OCI-LY1 (cell line): ENCODE results near the gene PRKAR1A.

Experiments used
- H2AFZ ChIP-seq: fragments of 200-600 bp; sonication (generic), shearing (Covaris generic); 2 replicates; pipeline ENCODE4 v1.6.0; 2014; ENCODE audit warnings: antibody characterized with exemption, mild to moderate bottlenecking, low read length
- H3F3A ChIP-seq: fragments of 200-600 bp; sonication (generic), shearing (Covaris generic); 2 replicates; pipeline ENCODE4 v1.6.0; 2014; ENCODE audit warnings: mild to moderate bottlenecking, antibody characterized with exemption, low read length, moderate library complexity; ENCODE audit not compliant: insufficient read depth
- H3K27ac ChIP-seq: fragments of 200-600 bp; sonication (generic); 2 replicates; pipeline ENCODE4 v1.5.1; 2014; ENCODE audit warnings: low read length, mixed run types, mild to moderate bottlenecking, low read depth; ENCODE audit not compliant: poor library complexity, severe bottlenecking
- H3K27me3 ChIP-seq: fragments of 200-600 bp; sonication (generic); 2 replicates; pipeline ENCODE4 v1.6.0; 2014; ENCODE audit warnings: antibody characterized with exemption, mild to moderate bottlenecking, low read length, moderate library complexity; ENCODE audit not compliant: insufficient read depth
- H3K36me3 ChIP-seq: fragments of 200-600 bp; sonication (generic); 2 replicates; pipeline ENCODE4 v1.6.1; 2014; ENCODE audit warnings: mild to moderate bottlenecking, antibody characterized with exemption, low read length, moderate library complexity, mixed read lengths; ENCODE audit not compliant: insufficient read depth
- H3K4me1 ChIP-seq: fragments of 200-600 bp; sonication (generic); 2 replicates; pipeline ENCODE4 v1.5.1; 2014; ENCODE audit warnings: mild to moderate bottlenecking, low read length, moderate library complexity; ENCODE audit not compliant: insufficient read depth, severe bottlenecking
- H3K4me2 ChIP-seq: fragments of 200-600 bp; sonication (generic), shearing (Covaris generic); 2 replicates; pipeline ENCODE4 v1.6.1; 2014; ENCODE audit warnings: low read length
- H3K4me3 ChIP-seq: fragments of 200-600 bp; sonication (generic); 2 replicates; pipeline ENCODE4 v1.5.1; 2014; ENCODE audit warnings: low read length, low read depth, mild to moderate bottlenecking, mixed read lengths; ENCODE audit not compliant: poor library complexity, severe bottlenecking
- H3K79me2 ChIP-seq: fragments of 200-600 bp; shearing (Covaris generic); 2 replicates; pipeline ENCODE4 v1.6.1; 2016; ENCODE audit warnings: mixed run types, low read length, mixed read lengths; ENCODE audit not compliant: insufficient read depth
- H3K9ac ChIP-seq: fragments of 200-600 bp; sonication (generic), shearing (Covaris generic); 2 replicates; pipeline ENCODE4 v1.6.1; 2014; ENCODE audit warnings: mild to moderate bottlenecking, low read length, mixed read lengths
- H3K9me2 ChIP-seq: fragments of 200-600 bp; sonication (generic), shearing (Covaris generic); 2 replicates; pipeline ENCODE4 v1.6.1; 2014; ENCODE audit warnings: low read depth, mild to moderate bottlenecking, low read length, mixed read lengths
- H3K9me3 ChIP-seq: fragments of 200-600 bp; shearing (Covaris generic); 2 replicates; pipeline ENCODE4 v1.6.1; 2014; ENCODE audit warnings: low read length, mixed read lengths
- H4K20me1 ChIP-seq: fragments of 200-600 bp; sonication (generic), shearing (Covaris generic); 2 replicates; pipeline ENCODE4 v1.6.0; 2016; ENCODE audit warnings: mild to moderate bottlenecking, low read length; ENCODE audit not compliant: insufficient read depth
- EZH2 ChIP-seq: fragments of 200-600 bp; sonication (generic), shearing (Covaris generic); IDR thresholded peaks from 2 replicates; pipeline ENCODE4 v1.8.0; 2017; ENCODE audit warnings: borderline replicate concordance, mixed run types, mild to moderate bottlenecking, antibody characterized with exemption, low read length, moderate library complexity, mixed read lengths
- TF ChIP-seq, protein P1 (sequence below): fragments of 200-600 bp; sonication (generic), shearing (Covaris generic); IDR thresholded peaks from 2 replicates; pipeline ENCODE4 v1.5.1; 2017; ENCODE audit warnings: mild to moderate bottlenecking, antibody characterized with exemption, low read length, moderate library complexity, mixed read lengths

The PRKAR1A gene

DNA sequence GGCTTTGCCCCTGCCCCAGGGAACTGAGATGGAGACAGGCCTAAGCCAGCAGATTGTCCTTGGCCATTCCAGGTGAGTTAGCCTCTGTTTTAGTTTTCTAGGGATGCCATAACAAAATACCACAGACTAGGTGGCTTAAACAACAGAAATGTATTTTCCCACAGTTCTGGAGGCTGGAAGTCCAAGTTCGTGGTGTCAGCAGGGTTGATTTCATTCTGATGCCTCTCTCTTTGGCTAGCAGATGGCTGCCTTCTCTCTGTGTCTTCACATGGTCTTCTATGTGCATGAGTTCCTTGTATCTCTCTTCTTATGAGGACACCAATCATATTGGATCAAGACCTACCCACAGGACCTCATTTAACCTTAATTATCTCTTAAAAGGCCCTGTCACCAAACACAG lies 76.1 kb downstream of the PRKAR1A start:
- Histone ChIP-seq H3K27me3 (peaks cover 9% of the 10 kb centered on the region), H3F3A (no peaks in the 10 kb centered on the region), H3K27ac (no peak overlapping the region), H3K4me3 (no peak overlapping the region), H3K9me2 (no peaks in the 10 kb centered on the region), H3K4me1 (no peaks in the 10 kb centered on the region), H3K79me2 (no peaks in the 10 kb centered on the region), H3K4me2 (no peak overlapping the region), H2AFZ (no peak overlapping the region), H3K9ac (no peak overlapping the region), H3K36me3 (no peaks in the 10 kb centered on the region; the same call in 1 of the 2 replicates), H3K9me3 (no peaks in the 10 kb centered on the region), H4K20me1 (no peaks in the 10 kb centered on the region)
- TF ChIP-seq, protein P1, sequence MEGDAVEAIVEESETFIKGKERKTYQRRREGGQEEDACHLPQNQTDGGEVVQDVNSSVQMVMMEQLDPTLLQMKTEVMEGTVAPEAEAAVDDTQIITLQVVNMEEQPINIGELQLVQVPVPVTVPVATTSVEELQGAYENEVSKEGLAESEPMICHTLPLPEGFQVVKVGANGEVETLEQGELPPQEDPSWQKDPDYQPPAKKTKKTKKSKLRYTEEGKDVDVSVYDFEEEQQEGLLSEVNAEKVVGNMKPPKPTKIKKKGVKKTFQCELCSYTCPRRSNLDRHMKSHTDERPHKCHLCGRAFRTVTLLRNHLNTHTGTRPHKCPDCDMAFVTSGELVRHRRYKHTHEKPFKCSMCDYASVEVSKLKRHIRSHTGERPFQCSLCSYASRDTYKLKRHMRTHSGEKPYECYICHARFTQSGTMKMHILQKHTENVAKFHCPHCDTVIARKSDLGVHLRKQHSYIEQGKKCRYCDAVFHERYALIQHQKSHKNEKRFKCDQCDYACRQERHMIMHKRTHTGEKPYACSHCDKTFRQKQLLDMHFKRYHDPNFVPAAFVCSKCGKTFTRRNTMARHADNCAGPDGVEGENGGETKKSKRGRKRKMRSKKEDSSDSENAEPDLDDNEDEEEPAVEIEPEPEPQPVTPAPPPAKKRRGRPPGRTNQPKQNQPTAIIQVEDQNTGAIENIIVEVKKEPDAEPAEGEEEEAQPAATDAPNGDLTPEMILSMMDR: no peak
- TF ChIP-seq EZH2: no peak

DNA sequence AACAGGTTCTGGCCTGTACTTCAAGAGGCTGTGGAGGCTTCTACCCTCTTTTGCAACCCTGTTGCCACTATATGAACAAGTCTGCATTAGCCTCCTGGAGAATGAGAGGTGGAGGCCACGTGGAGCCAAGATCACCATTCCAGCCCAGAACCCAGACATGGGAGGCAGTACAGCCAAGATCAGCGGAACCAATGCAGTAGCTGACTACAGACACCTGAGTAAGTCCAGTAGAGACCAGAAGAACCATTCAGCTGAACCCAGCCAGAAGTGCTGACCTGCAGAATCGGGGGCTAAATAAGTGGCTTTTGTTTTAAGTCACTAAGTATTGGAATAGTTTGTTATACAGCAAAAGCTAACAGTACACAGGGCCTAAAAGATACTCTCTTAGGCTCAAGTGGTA lies 76.9 kb downstream of the PRKAR1A start:
- no peak overlapping the region for H2AFZ ChIP-seq
- H3K27ac ChIP-seq: no peak overlapping the region
- TF ChIP-seq, protein P1: no peak
- no peak for TF ChIP-seq EZH2

DNA sequence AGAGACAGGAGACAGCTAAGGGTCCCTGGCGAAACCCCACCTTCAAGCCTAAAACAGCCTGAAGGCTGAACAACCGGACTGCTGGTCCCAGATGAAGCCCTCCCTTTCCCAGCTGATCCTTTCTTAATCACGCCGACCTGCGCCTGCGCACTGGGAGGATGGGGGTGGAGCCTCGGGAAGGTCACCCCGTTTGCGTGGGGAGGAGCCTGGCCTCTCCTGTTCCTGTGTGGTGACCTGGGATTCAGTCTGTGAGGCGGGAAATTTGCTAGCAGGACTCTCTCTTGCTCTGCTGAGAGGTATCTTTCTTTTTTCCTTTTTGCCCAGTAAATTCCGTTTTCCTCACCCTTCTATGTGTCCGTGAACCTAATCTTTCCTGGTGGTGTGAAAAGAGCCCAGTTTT lies 79.4 kb downstream of the PRKAR1A start:
- H3K4me3 ChIP-seq: no peak overlapping the region
- no peaks in the 10 kb centered on the region for H3K9me2 ChIP-seq
- TF ChIP-seq, protein P1: no peak
- TF ChIP-seq EZH2: no peak
- H3K4me1 ChIP-seq: no peaks in the 10 kb centered on the region
- H3K79me2 ChIP-seq: no peaks in the 10 kb centered on the region
- peaks cover 5% of the 10 kb centered on the region; the same call in 1 of the 2 replicates for H3K27me3 ChIP-seq
- no peaks in the 10 kb centered on the region for H3F3A ChIP-seq
- H3K4me2 ChIP-seq: no peak overlapping the region
- H3K27ac ChIP-seq: no peak overlapping the region
- H3K9me3 ChIP-seq: no peaks in the 10 kb centered on the region
- H3K9ac ChIP-seq: no peak overlapping the region
- no peak overlapping the region for H2AFZ ChIP-seq
- no peaks in the 10 kb centered on the region; the same call in 1 of the 2 replicates for H3K36me3 ChIP-seq
- no peaks in the 10 kb centered on the region for H4K20me1 ChIP-seq

More for the DNA sequence above, 76.9 kb downstream of the PRKAR1A start:
- Histone ChIP-seq H3F3A (no peaks in the 10 kb centered on the region), H3K4me1 (no peaks in the 10 kb centered on the region), H3K4me2 (no peak overlapping the region), H3K9ac (no peak overlapping the region), H3K36me3 (no peaks in the 10 kb centered on the region; the same call in 1 of the 2 replicates), H3K79me2 (no peaks in the 10 kb centered on the region), H3K9me2 (no peaks in the 10 kb centered on the region), H3K9me3 (no peaks in the 10 kb centered on the region), H3K4me3 (no peak overlapping the region), H4K20me1 (no peaks in the 10 kb centered on the region), H3K27me3 (peaks cover 9% of the 10 kb centered on the region)
